HEK293T (cell line): ENCODE data around the gene KCTD20.
"Not testable (repeated sequence)": the region's sequence is repeated elsewhere in the genome, so short reads cannot be mapped to it uniquely, and the experiment has no call there.

Source experiments
- CTCF ChIA-PET: fragments of 350-600 bp; formaldehyde crosslinking; extraction: SDS; loops from one replicate; lab custom pipeline; 2021; ENCODE audit warnings: antibody characterized with exemption, inconsistent platforms; lab: Yijun Ruan, JAX
- POLR2A ChIA-PET: fragments of 350-600 bp; formaldehyde crosslinking; extraction: SDS; loops from one replicate; lab custom pipeline; 2020; ENCODE audit warnings: antibody characterized with exemption, inconsistent platforms; lab: Yijun Ruan, JAX
- DNase-seq: peaks from one replicate; pipeline ENCODE4 v3.0.0; 2012; ENCODE audit warnings: mixed read lengths; ENCODE audit errors: extremely low spot score
- ARNT ChIP-seq: fragments of 450-650 bp; IDR thresholded peaks from 2 replicates; pipeline ENCODE4 v1.6.1; 2017; ENCODE audit warnings: mild to moderate bottlenecking
- BHLHE40 ChIP-seq: fragments of 450-650 bp; IDR thresholded peaks from 2 replicates; pipeline ENCODE4 v1.6.1; 2016; ENCODE audit warnings: mild to moderate bottlenecking, moderate library complexity, borderline replicate concordance
- CTBP1 ChIP-seq: fragments of 450-650 bp; IDR thresholded peaks from 2 replicates; pipeline ENCODE4 v1.6.1; 2016; ENCODE audit warnings: borderline replicate concordance
- ELF4 ChIP-seq: fragments of 450-650 bp; IDR thresholded peaks from 2 replicates; pipeline ENCODE4 v1.6.1; 2017; ENCODE audit warnings: antibody characterized with exemption
- FOXA1 ChIP-seq: fragments of 450-650 bp; IDR thresholded peaks from 2 replicates; pipeline ENCODE4 v1.6.1; 2016; ENCODE audit warnings: mild to moderate bottlenecking
- FOXK2 ChIP-seq: fragments of 450-650 bp; IDR thresholded peaks from 2 replicates; pipeline ENCODE4 v1.6.1; 2016; ENCODE audit warnings: mild to moderate bottlenecking
- FOXM1 ChIP-seq: fragments of 450-650 bp; IDR thresholded peaks from 2 replicates; pipeline ENCODE4 v1.6.1; 2017; ENCODE audit warnings: mild to moderate bottlenecking, borderline replicate concordance
- HDGF ChIP-seq: fragments of 450-650 bp; IDR thresholded peaks from 2 replicates; pipeline ENCODE4 v1.6.1; 2017; ENCODE audit warnings: antibody characterized with exemption, borderline replicate concordance
- L3MBTL2 ChIP-seq: fragments of 450-650 bp; conservative IDR thresholded peaks from 2 replicates; pipeline ENCODE4 v1.6.1; 2016; ENCODE audit warnings: mild to moderate bottlenecking
- LEF1 ChIP-seq: fragments of 450-650 bp; IDR thresholded peaks from 2 replicates; pipeline ENCODE4 v1.6.1; 2017; ENCODE audit warnings: mild to moderate bottlenecking, borderline replicate concordance
- NFRKB ChIP-seq: fragments of 450-650 bp; IDR thresholded peaks from 2 replicates; pipeline ENCODE4 v1.6.1; 2016; ENCODE audit warnings: mild to moderate bottlenecking, moderate library complexity
- PKNOX1 ChIP-seq: fragments of 450-650 bp; IDR thresholded peaks from 2 replicates; pipeline ENCODE4 v1.6.1; 2016
- SP1 ChIP-seq: fragments of 450-650 bp; IDR thresholded peaks from 2 replicates; pipeline ENCODE4 v1.6.1; 2017
- SUZ12 ChIP-seq: fragments of 450-650 bp; IDR thresholded peaks from 2 replicates; pipeline ENCODE4 v1.6.1; 2016; ENCODE audit warnings: mild to moderate bottlenecking
- TARDBP ChIP-seq: fragments of 450-650 bp; IDR thresholded peaks from 2 replicates; pipeline ENCODE4 v1.6.1; 2016
- ZNF384 ChIP-seq: fragments of 450-650 bp; IDR thresholded peaks from 2 replicates; pipeline ENCODE4 v1.6.1; 2016

KCTD20 gene

GRCh38 chr6:36442671-36443470 lies at the start of gene KCTD20, which contains the start of gene PXT1:
TSS of gene KCTD20 (plus strand) at chr6:36443000. CDS start at chr6:36470098, 27,098 bp downstream.
TSS of gene PXT1 (minus strand) at chr6:36442854. CDS start at chr6:36426082, 16,772 bp downstream.
- TF ChIP-seq ZNF384 (no peak), FOXM1 (peak; percentile 90), TARDBP (no peak), SUZ12 (no peak), CTBP1 (no peak), BHLHE40 (no peak), LEF1 (no peak; the same call in 1 of the 2 replicates), L3MBTL2 (peak; percentile 12; the same call in 1 of the 2 replicates), ELF4 (no peak)
- peak; percentile 84 for DNase-seq
- ChIA-PET POLR2A (interaction anchor here (0.7 to 1.4 kb wide), 7 partner anchors 10 to 137 kb away, joined by 3 to 16 read pairs (median 3); no protein-coding TSS in a partner anchor), CTCF (interaction anchor here (1.2 to 1.4 kb wide), 2 partner anchors 46 to 102 kb away, joined by 3 to 4 read pairs; no protein-coding TSS in a partner anchor)

GRCh38 chr6:36399970-36400369 lies 42.8 kb upstream of the KCTD20 start:
- TF ChIP-seq FOXK2 (no peak), FOXA1 (no peak), SUZ12 (no peak), SP1 (no peak), NFRKB (no peak), ZNF384 (no peak), CTBP1 (no peak), TARDBP (no peak)
- ChIA-PET POLR2A (no interaction called here), CTCF (no interaction called here)
- no peak for DNase-seq

- ChIA-PET CTCF (no interaction called here), POLR2A (interaction anchor here (2.7 kb wide), 1 partner anchor 21 kb away, joined by 11 read pairs; no protein-coding TSS in a partner anchor)
- no peak for DNase-seq
- no peak for TF ChIP-seq NFRKB
- no peak for TF ChIP-seq FOXA1
- TF ChIP-seq ZNF384: no peak
- no peak for TF ChIP-seq ELF4
- TF ChIP-seq PKNOX1: no peak
- TF ChIP-seq TARDBP: no peak
- TF ChIP-seq HDGF: no peak
- no peak for TF ChIP-seq FOXM1
- no peak for TF ChIP-seq CTBP1
- TF ChIP-seq L3MBTL2: no peak
- TF ChIP-seq FOXK2: no peak
- no peak for TF ChIP-seq ARNT
- no peak for TF ChIP-seq LEF1
- TF ChIP-seq BHLHE40: no peak
- TF ChIP-seq SUZ12: no peak
- no peak for TF ChIP-seq SP1
Observed at GRCh38 chr6:36402481-36402880, 40.3 kb upstream of the KCTD20 start.

GRCh38 chr6:36404164-36404563 lies 38.6 kb upstream of the KCTD20 start:
- CTCF ChIA-PET: no interaction called here
- DNase-seq: no peak
- POLR2A ChIA-PET: interaction anchor here (2.7 kb wide), 1 partner anchor 19 kb away, joined by 11 read pairs; no protein-coding TSS in a partner anchor
- TF ChIP-seq ELF4 (no peak), FOXA1 (no peak), CTBP1 (no peak), L3MBTL2 (no peak), BHLHE40 (no peak), NFRKB (no peak), FOXK2 (no peak), FOXM1 (no peak), HDGF (no peak), TARDBP (no peak), SP1 (no peak), LEF1 (no peak), ARNT (no peak), SUZ12 (no peak), PKNOX1 (no peak), ZNF384 (no peak)

- POLR2A ChIA-PET, DNase-seq, CTCF ChIA-PET: not testable (repeated sequence)
Observed at GRCh38 chr6:36409718-36410117, 33.1 kb upstream of the KCTD20 start.

GRCh38 chr6:36413489-36414480 lies 29.0 kb upstream of the KCTD20 start:
- POLR2A ChIA-PET: no interaction called here

More at GRCh38 chr6:36413489-36414480, 29.0 kb upstream of the KCTD20 start:
- TF ChIP-seq ZNF384 (no peak), FOXA1 (no peak), CTBP1 (no peak), BHLHE40 (no peak), ARNT (no peak), ELF4 (no peak)
- no peak for DNase-seq
- CTCF ChIA-PET: interaction anchor here (1.0 kb wide), 1 partner anchor 9 kb away, joined by 3 read pairs; no protein-coding TSS in a partner anchor
